ENCODE results near the gene MEF2D. TPM values are rescaled to one million over a fixed set of nuclear protein-coding genes. Genes with fewer than 3 reads are reported as not detected.

MEF2D gene
- total and polyA plus RNA-seq, 10 donors = 7.4 to 103 (median 61.6) TPM

DNA sequence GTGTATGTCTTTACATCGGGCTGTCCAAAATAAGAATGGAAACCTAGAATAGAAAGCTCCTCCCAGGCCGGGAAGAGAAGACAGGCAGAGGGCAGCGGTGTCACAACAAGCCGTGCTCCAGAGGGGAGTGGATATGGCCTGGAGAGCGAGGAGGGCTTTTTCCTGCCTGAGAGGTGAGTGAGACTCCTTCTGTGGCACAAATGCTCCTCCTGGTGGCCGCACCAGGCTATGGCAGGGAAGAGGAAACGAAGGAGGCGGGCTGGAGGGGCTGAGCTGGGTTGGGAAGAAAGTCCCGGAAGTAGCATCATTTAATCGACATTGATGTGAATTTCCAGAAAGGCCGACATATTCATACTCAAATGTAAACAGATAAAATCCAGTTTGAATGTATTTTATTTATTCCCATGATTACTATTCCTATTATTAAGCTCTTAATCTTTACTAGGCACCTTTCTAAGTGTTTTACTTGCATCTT lies 54.7 kb downstream of the MEF2D start:
- TF ChIP-seq, protein P1, sequence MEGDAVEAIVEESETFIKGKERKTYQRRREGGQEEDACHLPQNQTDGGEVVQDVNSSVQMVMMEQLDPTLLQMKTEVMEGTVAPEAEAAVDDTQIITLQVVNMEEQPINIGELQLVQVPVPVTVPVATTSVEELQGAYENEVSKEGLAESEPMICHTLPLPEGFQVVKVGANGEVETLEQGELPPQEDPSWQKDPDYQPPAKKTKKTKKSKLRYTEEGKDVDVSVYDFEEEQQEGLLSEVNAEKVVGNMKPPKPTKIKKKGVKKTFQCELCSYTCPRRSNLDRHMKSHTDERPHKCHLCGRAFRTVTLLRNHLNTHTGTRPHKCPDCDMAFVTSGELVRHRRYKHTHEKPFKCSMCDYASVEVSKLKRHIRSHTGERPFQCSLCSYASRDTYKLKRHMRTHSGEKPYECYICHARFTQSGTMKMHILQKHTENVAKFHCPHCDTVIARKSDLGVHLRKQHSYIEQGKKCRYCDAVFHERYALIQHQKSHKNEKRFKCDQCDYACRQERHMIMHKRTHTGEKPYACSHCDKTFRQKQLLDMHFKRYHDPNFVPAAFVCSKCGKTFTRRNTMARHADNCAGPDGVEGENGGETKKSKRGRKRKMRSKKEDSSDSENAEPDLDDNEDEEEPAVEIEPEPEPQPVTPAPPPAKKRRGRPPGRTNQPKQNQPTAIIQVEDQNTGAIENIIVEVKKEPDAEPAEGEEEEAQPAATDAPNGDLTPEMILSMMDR (IDR thresholded peaks at IDR 0.05 in 8 of 11, conservative IDR thresholded peaks at IDR 0.05 in 3 of 11) = peak; percentile 94 to 99 (median 96)
- no peak for TF ChIP-seq POLR2AphosphoS5 (IDR thresholded peaks at IDR 0.05)

DNA sequence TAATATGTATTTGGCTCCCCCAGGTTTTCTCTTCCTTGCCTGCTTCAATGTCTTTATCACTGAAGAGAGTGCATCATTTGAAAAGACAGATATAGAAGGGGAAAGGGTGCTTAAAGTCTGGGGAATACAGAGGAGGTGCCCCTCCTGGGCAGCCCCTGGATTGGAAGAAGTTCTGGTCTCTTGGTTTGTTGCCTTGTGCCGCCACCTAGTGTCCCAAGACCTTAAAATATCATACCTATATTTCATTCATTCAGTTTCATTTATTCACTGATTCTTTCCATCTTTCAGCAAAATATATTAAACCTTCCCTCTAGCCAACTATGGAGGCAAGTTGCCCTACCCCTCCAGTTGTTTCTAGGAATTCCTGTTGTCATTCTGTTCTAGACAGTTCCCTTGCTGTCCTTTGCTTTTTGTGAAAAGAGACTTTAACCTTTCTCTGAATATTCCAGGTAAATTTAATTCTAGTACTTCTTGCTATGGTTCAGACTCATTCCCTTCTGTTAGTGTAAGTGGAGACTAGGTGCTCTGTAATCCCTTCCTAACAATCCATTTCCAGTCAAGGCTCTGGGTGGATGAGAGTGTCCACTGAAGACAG lies 56.1 kb downstream of the MEF2D start:
- Histone ChIP-seq H3K4me3 (no peak overlapping the region), H3K27ac (no peak overlapping the region), H3K9me3 (no peaks in the 10 kb centered on the region), H3K4me1 (peaks cover 0 to 9% (median 7%) of the 10 kb centered on the region in 6 donors), H3K36me3 (no peaks in the 10 kb centered on the region), H3K27me3 (replicated peaks in 1 of 7) (peaks cover 1 to 75% (median 55%) of the 10 kb centered on the region in 7 donors)
- WGBS, 5 donors = 0 to 27% (median 7%) methylated on average over 1 of the region's 1 CpG
- no peak for DNase-seq
- intact Hi-C loops (cut with DNase I; ENCODE audit: low total_unique reads) = no loop called here
- TF ChIP-seq POLR2AphosphoS5 (IDR thresholded peaks at IDR 0.05) = no peak
- no peak for TF ChIP-seq POLR2A (IDR thresholded peaks at IDR 0.05)
- TF ChIP-seq, protein P1 (IDR thresholded peaks at IDR 0.05 in 8 of 11, conservative IDR thresholded peaks at IDR 0.05 in 3 of 11) = peak in 6 of 11 experiments; percentile 8 to 39 (median 27)

More for the DNA sequence above, 54.7 kb downstream of the MEF2D start:
- H3K9me3 ChIP-seq = no peaks in the 10 kb centered on the region
- H3K27ac ChIP-seq = no peak overlapping the region
- no peaks in the 10 kb centered on the region for H3K36me3 ChIP-seq
- H3K4me1 ChIP-seq = peaks cover 0 to 9% (median 7%) of the 10 kb centered on the region in 6 donors
- DNase-seq = peak; percentile 92
- intact Hi-C loops (cut with DNase I; ENCODE audit: low total_unique reads) = loop anchor here (2.0 kb wide), 1 partner anchor 61 kb away; no protein-coding TSS in a partner anchor
- 1 to 4% (median 2%) methylated on average over 11 of the region's 11 CpGs for WGBS, 5 donors
- H3K4me3 ChIP-seq = no peak overlapping the region
- peaks cover 0 to 66% (median 42%) of the 10 kb centered on the region in 7 donors for H3K27me3 ChIP-seq (replicated peaks in 1 of 7)

DNA sequence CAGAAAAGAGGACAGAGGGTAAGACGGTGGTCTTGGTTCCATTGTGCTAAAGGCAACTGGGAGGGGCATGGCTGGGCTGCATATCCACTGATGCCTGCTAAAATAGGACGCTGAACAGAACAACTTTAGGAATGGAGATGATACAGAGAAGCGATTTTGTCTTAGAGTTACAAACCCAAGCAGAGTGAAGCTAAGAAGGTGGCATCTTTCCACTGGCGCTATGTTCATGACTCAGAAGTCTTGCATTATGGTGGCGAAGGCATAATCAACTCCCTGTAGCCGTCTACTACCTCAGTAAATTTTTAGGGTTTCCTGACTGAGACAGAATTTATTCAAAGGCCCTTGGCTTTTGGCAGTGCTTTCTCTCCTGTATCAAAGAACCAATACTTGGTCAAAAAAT lies 57.3 kb downstream of the MEF2D start:
- no peak for DNase-seq
- Histone ChIP-seq H3K4me1 (peaks cover 0 to 20% (median 7%) of the 10 kb centered on the region in 6 donors), H3K9me3 (no peaks in the 10 kb centered on the region), H3K36me3 (no peaks in the 10 kb centered on the region), H3K4me3 (no peak overlapping the region), H3K27me3 (replicated peaks in 1 of 7) (peaks cover 4 to 88% (median 68%) of the 10 kb centered on the region in 7 donors), H3K27ac (no peak overlapping the region)
- intact Hi-C loops (cut with DNase I; ENCODE audit: low total_unique reads) = no loop called here
- TF ChIP-seq, protein P1 (IDR thresholded peaks at IDR 0.05 in 8 of 11, conservative IDR thresholded peaks at IDR 0.05 in 3 of 11) = no peak
- no peak for TF ChIP-seq POLR2AphosphoS5 (IDR thresholded peaks at IDR 0.05)
- no peak for TF ChIP-seq POLR2A (IDR thresholded peaks at IDR 0.05)
- WGBS, 5 donors = 54 to 64% (median 56%) methylated on average over 6 of the region's 6 CpGs

DNA sequence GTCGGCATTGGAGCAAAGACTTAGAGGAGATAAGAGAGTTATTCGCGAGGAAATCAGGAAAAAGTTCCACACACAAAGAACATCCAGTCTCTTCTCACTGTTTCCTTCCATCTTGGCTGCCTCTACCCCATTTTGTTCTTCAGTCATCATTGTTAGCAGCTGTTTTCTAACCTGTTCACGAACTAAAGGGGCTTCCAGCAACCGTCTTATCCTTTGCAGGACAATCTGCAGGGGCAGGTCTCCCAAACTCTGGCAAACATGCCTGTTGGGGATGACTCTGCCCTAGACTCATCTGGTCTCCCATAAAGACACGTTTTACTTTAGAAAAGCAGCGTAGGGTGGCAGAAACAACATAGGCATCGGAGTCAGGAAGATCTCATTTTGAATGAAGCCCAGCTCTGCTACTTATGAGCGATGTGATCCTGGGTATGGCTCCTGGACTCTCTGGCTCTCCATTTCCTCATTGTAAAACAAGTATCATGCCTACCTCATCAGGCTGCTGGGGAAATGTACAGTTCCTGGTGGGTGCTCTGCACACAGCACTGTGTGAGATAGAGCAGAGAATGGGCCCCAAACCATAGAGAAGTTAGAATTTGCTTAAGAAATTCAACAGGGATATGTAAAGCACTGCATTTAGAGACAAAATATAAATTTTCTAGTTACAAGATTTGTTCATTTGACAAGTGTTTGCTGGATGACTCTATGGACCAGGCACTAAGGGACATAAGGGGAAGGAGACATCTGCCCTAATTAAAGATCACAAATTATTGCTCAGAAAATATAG lies 59.7 kb downstream of the MEF2D start:
- Histone ChIP-seq H3K4me3 (no peak overlapping the region), H3K4me1 (peaks cover 10 to 34% (median 16%) of the 10 kb centered on the region in 6 donors), H3K36me3 (no peaks in the 10 kb centered on the region), H3K27ac (no peak overlapping the region), H3K9me3 (no peaks in the 10 kb centered on the region), H3K27me3 (replicated peaks in 1 of 7) (peaks cover 16 to 100% (median 92%) of the 10 kb centered on the region in 7 donors)
- no peak for DNase-seq
- TF ChIP-seq, protein P1 (IDR thresholded peaks at IDR 0.05 in 8 of 11, conservative IDR thresholded peaks at IDR 0.05 in 3 of 11) = no peak
- TF ChIP-seq POLR2AphosphoS5 (IDR thresholded peaks at IDR 0.05) (no peak), POLR2A (IDR thresholded peaks at IDR 0.05) (no peak)
- intact Hi-C loops (cut with DNase I; ENCODE audit: low total_unique reads) = no loop called here
- WGBS, 5 donors = 21 to 33% (median 27%) methylated on average over 9 of the region's 9 CpGs

Measured in spleen (tissue), 11 donors.